22Rv1 (cell line): ENCODE results near the gene TIMM8B.

Experiments used
- H3K27ac ChIP-seq: fragments of 450-650 bp; 2 replicates; pipeline ENCODE4 v1.5.1; 2017
- ZFX ChIP-seq: fragments of 450-650 bp; IDR thresholded peaks from 2 replicates; pipeline ENCODE4 v1.6.1; 2017; ENCODE audit warnings: antibody characterized with exemption, borderline replicate concordance
- TF ChIP-seq, protein P1 (sequence below): fragments of 450-650 bp; IDR thresholded peaks from 2 replicates; pipeline ENCODE4 v1.5.1; 2017; ENCODE audit warnings: mild to moderate bottlenecking

Gene TIMM8B, protein sequence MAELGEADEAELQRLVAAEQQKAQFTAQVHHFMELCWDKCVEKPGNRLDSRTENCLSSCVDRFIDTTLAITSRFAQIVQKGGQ

DNA sequence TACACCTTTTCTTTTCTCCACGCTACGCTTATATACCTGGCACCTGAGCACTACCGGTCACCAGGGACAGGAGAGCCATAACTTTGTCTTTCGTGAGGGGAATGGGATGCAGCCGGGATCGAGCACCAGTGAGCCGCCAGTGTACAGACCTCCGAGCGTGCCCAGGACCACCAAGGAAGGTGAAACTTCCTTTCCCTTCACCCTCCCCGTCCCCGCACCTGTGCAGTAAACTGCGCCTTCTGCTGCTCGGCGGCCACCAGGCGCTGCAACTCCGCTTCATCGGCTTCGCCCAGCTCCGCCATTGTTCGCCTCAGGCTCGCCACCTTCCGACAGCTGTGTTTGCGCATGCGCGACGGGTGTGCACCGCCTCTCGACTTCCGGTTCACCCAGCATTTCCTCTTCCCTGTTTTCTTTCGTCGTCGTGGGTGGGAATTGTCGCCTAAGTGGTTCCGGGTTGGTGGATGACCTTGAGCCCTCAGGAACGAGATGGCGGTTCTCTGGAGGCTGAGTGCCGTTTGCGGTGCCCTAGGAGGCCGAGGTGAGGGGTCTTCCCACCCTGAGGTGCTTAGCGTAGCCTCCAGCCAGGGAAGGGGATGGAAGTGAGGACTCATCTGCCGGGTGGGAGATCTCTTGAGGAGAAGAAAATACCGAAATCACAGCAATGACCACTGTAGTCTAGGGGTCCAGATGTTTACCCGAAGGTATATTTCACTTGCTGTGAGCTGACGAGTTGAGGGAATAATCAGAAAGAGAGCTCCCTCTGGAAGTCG lies at the start of gene TIMM8B, which contains the start of gene SDHD:
TIMM8B (minus strand) TSS at position 335 of the 770 bp plus-strand sequence; CDS start at position 302, 33 bp downstream.
SDHD (plus strand) TSS at position 452 of the 770 bp plus-strand sequence; CDS start at position 487, 35 bp downstream.
- H3K27ac ChIP-seq, result peak within 1 kb of the TSS; percentile 76
- TF ChIP-seq ZFX, result no peak
- TF ChIP-seq, protein P1, sequence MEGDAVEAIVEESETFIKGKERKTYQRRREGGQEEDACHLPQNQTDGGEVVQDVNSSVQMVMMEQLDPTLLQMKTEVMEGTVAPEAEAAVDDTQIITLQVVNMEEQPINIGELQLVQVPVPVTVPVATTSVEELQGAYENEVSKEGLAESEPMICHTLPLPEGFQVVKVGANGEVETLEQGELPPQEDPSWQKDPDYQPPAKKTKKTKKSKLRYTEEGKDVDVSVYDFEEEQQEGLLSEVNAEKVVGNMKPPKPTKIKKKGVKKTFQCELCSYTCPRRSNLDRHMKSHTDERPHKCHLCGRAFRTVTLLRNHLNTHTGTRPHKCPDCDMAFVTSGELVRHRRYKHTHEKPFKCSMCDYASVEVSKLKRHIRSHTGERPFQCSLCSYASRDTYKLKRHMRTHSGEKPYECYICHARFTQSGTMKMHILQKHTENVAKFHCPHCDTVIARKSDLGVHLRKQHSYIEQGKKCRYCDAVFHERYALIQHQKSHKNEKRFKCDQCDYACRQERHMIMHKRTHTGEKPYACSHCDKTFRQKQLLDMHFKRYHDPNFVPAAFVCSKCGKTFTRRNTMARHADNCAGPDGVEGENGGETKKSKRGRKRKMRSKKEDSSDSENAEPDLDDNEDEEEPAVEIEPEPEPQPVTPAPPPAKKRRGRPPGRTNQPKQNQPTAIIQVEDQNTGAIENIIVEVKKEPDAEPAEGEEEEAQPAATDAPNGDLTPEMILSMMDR, result peak; percentile 29

DNA sequence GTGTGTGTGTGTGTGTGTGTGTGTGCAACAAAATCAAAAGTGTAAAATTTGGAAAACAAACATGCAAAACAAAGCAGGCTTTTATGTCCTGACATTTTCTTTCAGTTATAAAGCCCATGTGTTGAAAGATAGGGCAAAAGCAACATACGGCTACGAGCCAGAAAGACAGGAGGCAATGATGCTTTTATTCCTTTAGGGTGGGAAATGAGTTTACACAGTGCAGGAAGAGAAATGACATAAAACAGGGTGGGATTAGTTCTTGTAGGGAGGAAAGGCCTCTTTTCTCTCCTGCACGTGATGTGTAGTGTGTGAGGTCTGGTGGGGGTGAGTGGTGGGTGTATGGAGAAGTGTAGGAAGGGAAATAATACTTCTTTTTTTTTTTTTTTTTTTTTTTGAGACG lies 47.9 kb upstream of the TIMM8B start:
- no peak overlapping the region for H3K27ac ChIP-seq
- TF ChIP-seq, protein P1, result no peak
- no peak for TF ChIP-seq ZFX

DNA sequence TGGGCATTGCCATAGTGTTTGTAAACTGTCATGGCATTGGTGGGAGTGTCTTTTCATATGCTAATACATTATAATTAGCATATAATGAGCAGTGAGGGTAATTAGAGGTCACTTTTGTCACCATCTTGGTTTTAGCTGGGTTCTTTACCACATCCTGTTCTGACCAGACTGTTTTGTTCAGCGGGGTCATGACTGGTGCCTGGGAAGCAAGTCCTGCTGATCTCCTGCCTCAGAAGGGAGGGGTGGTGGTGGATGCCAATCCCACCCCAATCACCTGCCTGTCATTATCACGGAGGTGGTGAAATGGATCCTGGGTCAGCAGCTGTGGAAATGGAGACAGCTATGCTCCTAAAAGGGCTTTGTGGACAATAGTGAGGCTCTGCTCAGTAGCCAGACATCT lies 46.2 kb upstream of the TIMM8B start:
- H3K27ac ChIP-seq, result no peak overlapping the region
- no peak for TF ChIP-seq ZFX
- TF ChIP-seq, protein P1, result no peak

DNA sequence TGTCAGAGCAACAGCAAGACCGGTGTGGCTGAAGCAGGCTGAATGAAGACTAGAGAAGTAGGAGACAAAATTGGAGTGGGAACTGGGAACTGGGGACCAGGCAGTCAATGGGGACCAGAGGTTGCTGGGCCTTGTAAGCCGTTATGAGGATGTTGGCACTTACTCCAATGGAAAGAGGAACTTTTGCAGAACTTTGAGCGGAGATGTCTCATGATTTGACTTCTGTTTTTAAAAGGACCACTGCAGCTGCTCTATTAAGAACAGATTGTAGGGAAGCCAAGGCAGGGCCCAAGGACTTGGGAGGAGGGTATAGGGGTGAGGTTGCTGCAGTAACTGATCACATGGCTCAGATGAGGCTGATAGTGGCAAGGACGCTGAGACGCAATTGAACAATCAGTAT lies 43.1 kb upstream of the TIMM8B start:
- TF ChIP-seq ZFX, result no peak
- TF ChIP-seq, protein P1, result no peak
- no peak overlapping the region for H3K27ac ChIP-seq

DNA sequence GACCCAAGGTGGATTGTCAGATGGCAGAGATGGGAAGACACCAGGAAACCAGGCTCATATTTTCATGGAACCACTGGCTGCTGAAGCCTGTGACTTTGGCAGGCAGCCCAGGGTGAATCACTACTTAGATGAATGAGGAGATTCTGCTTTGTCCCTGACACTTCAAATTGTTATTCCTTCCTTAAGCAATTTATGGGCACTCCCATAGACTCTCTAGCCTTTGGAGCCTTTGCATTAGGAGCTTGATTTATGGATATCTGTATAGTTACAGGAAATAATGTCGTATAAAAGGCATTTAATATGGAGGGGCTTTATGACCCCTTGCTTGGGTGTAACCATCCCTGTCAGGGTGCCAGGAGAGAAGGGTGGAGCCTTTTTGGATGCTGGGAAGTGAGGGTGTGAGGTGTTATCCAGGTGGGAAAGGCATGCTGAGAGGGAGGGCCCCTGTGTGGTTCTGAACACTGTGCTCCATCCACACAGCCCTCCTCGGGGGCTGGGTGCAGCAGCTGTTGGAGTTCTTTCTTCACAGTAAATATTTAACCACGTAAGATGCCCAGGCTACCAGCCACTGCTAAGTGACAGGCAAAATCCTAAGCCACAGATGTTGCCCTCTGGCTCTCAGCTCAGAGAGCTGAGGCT lies 42.0 kb upstream of the TIMM8B start:
- H3K27ac ChIP-seq, result no peak overlapping the region
- no peak for TF ChIP-seq ZFX
- TF ChIP-seq, protein P1, result no peak

DNA sequence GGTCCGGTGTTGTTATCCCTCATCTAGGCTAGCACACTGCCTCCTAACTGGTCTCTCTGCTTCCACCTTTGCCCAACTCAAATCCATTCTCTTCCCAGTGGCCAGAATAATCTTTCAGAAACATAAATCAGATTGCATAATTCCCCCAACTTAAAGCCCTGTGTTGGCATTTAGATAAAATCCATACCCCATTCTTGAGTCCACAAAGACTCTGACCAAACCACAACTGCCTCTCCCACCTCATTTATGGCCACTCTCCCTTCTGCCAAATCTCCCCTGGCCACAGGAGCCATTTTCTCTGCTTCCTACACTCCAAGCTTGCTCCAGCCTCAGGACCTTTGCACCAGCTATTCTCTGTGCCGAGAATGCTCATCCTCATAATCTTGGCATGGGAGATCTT lies 40.5 kb upstream of the TIMM8B start:
- no peak for TF ChIP-seq ZFX
- TF ChIP-seq, protein P1, result no peak
- no peak overlapping the region for H3K27ac ChIP-seq

DNA sequence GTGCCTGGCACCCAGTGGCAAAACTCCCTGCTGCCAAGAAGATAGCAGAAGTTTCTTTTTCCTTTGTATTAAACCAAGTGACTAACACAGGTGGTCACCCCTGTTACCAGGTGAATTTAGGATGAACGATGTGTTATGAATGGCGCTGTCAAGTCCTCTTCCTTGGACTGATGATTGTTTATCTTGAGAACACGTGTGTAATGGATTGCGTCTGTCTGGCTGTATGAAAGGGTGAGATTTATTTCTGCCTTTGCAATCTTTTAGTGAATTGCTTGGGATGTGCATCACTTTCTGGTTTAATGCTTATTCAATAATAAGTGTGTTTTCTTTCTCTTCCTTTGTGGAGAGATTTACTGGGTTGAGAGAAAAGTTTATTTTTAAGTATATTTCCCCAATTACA lies 36.6 kb upstream of the TIMM8B start:
- TF ChIP-seq, protein P1, result no peak
- no peak for TF ChIP-seq ZFX
- H3K27ac ChIP-seq, result no peak overlapping the region
